GM23338 (cell line): ENCODE results near the gene RAB33B. TPM values are rescaled to one million over a fixed set of nuclear protein-coding genes. Genes with fewer than 3 reads are reported as not detected.

Experiments used
- ATAC-seq: fragments of 200-7000 bp; cut with Tn5 transposase; 3 replicates; pipeline ENCODE4 v1.9.1; 2020
- DNase-seq: peaks from one replicate; pipeline ENCODE4 v3.0.0-alpha.2; 2015; ENCODE audit warnings: low spot score
- H2AFZ ChIP-seq: fragments of 200-600 bp; sonication (generic); 2 replicates; pipeline ENCODE4 v1.8.0; 2016; ENCODE audit warnings: antibody characterized with exemption, mild to moderate bottlenecking, moderate library complexity
- H3F3A ChIP-seq: fragments of 200-600 bp; sonication (generic); replicated peaks from 2 replicates; pipeline ENCODE4 v1.8.0; 2017; ENCODE audit warnings: antibody characterized with exemption, mixed run types, low read depth
- H3K27ac ChIP-seq: fragments of 200-600 bp; sonication (generic); 2 replicates; pipeline ENCODE4 v1.6.1; 2016; ENCODE audit warnings: low read depth
- H3K27me3 ChIP-seq: fragments of 200-600 bp; sonication (generic); 2 replicates; pipeline ENCODE4 v1.8.0; 2016; ENCODE audit warnings: mild to moderate bottlenecking, mixed run types, moderate library complexity; ENCODE audit not compliant: insufficient read depth
- H3K36me3 ChIP-seq: fragments of 200-600 bp; sonication (generic); 2 replicates; pipeline ENCODE4 v1.8.0; 2016; ENCODE audit warnings: mild to moderate bottlenecking; ENCODE audit not compliant: insufficient read depth
- H3K4me1 ChIP-seq: fragments of 200-600 bp; sonication (generic); 2 replicates; pipeline ENCODE4 v1.8.0; 2016; ENCODE audit warnings: mild to moderate bottlenecking, moderate library complexity; ENCODE audit not compliant: insufficient read depth
- H3K4me2 ChIP-seq: fragments of 200-600 bp; sonication (generic); 2 replicates; pipeline ENCODE4 v1.7.1; 2017; ENCODE audit warnings: mixed run types
- H3K4me3 ChIP-seq: fragments of 200-600 bp; sonication (generic); 2 replicates; pipeline ENCODE4 v1.6.1; 2016; ENCODE audit warnings: mixed run types
- H3K79me2 ChIP-seq: fragments of 200-600 bp; sonication (generic); replicated peaks from 2 replicates; pipeline ENCODE4 v1.8.0; 2017; ENCODE audit warnings: mild to moderate bottlenecking; ENCODE audit not compliant: insufficient read depth
- H3K9me2 ChIP-seq: fragments of 200-600 bp; sonication (generic); 2 replicates; pipeline ENCODE4 v1.8.0; 2017; ENCODE audit not compliant: insufficient read depth
- H4K20me1 ChIP-seq: fragments of 200-600 bp; sonication (generic); replicated peaks from 2 replicates; pipeline ENCODE4 v1.8.0; 2017; ENCODE audit warnings: mild to moderate bottlenecking; ENCODE audit not compliant: insufficient read depth
- H3K27ac Mint-ChIP-seq: 2 replicates; pipeline ENCODE4 v1.8.0; 2020; ENCODE audit warnings: inconsistent platforms, mild to moderate bottlenecking, moderate library complexity, mixed read lengths
- H3K27me3 Mint-ChIP-seq: 3 replicates; pipeline ENCODE4 v1.8.0; 2022; ENCODE audit warnings: low read depth, mild to moderate bottlenecking, moderate library complexity, mixed read lengths, inconsistent platforms; ENCODE audit not compliant: insufficient read depth, poor library complexity
- H3K36me3 Mint-ChIP-seq: 3 replicates; pipeline ENCODE4 v1.8.0; 2021; ENCODE audit warnings: low read depth, mild to moderate bottlenecking, inconsistent platforms, moderate library complexity, mixed read lengths
- H3K4me1 Mint-ChIP-seq: 3 replicates; pipeline ENCODE4 v1.8.0; 2020; ENCODE audit warnings: mild to moderate bottlenecking, inconsistent platforms, mixed read lengths
- H3K4me3 Mint-ChIP-seq: 3 replicates; pipeline ENCODE4 v1.8.0; 2021; ENCODE audit warnings: moderate library complexity, mild to moderate bottlenecking, inconsistent platforms, mixed read lengths
- H3K9me3 Mint-ChIP-seq: 3 replicates; pipeline ENCODE4 v1.8.0; 2020; ENCODE audit warnings: moderate library complexity, mild to moderate bottlenecking, inconsistent platforms, mixed read lengths
- EZH2phosphoT487 ChIP-seq: fragments of 200-600 bp; sonication (generic); IDR thresholded peaks from one replicate; pipeline ENCODE4 v1.8.1; 2018; ENCODE audit warnings: antibody characterized with exemption; ENCODE audit not compliant: unreplicated experiment
- JUNB ChIP-seq: IDR thresholded peaks from one replicate; pipeline ENCODE4 v1.6.1; 2016; ENCODE audit warnings: antibody characterized with exemption; ENCODE audit not compliant: unreplicated experiment
- polyA plus RNA-seq: library from polyadenylated mRNA; unstranded; fragments of >200 nt; fragmentation: Nextera tagmentation; extraction: Ambion mirVana; gene quantifications from 2 replicates; pipeline ENCODE4 v1.2.1, GENCODE V29; 2016
- total RNA-seq: library from RNA; depleted of rRNA; stranded (reverse); fragments of >200 nt; shearing (Covaris generic); gene quantifications from 2 replicates; pipeline ENCODE4 v1.2.3, GENCODE V29; 2014
- TF ChIP-seq, protein P1 (sequence below): fragments of 250-450 bp; sonication (Bioruptor Pico); IDR thresholded peaks from 2 replicates; pipeline ENCODE4 v1.5.0; 2020; ENCODE audit warnings: mild to moderate bottlenecking, moderate library complexity
- TF ChIP-seq, protein P2 (sequence below): IDR thresholded peaks from 2 replicates; pipeline ENCODE4 v1.6.1; 2016; ENCODE audit warnings: antibody characterized with exemption
- TF ChIP-seq, protein P3 (sequence below), 2 experiments: fragments of 200-600 bp in 1 of 2; sonication (generic) in 1 of 2; conservative IDR thresholded peaks; 2 replicates each; pipeline versions ENCODE4 v1.5.1 to v1.6.1; 2016 to 2017; ENCODE audit warnings: antibody characterized with exemption in 2 of 2, low read depth in 2 of 2, mild to moderate bottlenecking in 2 of 2, moderate library complexity in 1 of 2

Gene RAB33B
- total and polyA plus RNA-seq, 2 experiments from 2014 or later: 9.9 to 17.5 TPM

DNA sequence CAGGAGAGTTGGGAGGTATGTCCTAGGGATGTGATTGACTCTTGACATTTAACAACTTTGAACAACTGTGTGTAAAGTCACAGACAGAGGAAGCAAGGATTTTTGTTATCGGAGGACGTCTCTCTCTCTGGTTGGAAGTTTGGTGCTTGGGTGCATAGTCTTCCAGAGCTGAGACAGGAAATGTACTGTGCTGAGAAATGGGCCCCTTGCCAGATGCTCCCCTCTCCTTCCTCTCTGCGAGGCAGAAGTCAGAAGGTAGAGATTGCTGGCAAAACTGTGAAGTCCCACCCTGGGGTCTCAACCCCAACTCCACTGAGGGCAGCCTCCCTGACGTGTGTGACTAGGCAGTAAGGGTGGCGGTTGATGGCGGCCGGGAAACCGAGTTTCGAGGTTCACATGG lies 52.9 kb downstream of the RAB33B start (continued):
- TF ChIP-seq, protein P1, sequence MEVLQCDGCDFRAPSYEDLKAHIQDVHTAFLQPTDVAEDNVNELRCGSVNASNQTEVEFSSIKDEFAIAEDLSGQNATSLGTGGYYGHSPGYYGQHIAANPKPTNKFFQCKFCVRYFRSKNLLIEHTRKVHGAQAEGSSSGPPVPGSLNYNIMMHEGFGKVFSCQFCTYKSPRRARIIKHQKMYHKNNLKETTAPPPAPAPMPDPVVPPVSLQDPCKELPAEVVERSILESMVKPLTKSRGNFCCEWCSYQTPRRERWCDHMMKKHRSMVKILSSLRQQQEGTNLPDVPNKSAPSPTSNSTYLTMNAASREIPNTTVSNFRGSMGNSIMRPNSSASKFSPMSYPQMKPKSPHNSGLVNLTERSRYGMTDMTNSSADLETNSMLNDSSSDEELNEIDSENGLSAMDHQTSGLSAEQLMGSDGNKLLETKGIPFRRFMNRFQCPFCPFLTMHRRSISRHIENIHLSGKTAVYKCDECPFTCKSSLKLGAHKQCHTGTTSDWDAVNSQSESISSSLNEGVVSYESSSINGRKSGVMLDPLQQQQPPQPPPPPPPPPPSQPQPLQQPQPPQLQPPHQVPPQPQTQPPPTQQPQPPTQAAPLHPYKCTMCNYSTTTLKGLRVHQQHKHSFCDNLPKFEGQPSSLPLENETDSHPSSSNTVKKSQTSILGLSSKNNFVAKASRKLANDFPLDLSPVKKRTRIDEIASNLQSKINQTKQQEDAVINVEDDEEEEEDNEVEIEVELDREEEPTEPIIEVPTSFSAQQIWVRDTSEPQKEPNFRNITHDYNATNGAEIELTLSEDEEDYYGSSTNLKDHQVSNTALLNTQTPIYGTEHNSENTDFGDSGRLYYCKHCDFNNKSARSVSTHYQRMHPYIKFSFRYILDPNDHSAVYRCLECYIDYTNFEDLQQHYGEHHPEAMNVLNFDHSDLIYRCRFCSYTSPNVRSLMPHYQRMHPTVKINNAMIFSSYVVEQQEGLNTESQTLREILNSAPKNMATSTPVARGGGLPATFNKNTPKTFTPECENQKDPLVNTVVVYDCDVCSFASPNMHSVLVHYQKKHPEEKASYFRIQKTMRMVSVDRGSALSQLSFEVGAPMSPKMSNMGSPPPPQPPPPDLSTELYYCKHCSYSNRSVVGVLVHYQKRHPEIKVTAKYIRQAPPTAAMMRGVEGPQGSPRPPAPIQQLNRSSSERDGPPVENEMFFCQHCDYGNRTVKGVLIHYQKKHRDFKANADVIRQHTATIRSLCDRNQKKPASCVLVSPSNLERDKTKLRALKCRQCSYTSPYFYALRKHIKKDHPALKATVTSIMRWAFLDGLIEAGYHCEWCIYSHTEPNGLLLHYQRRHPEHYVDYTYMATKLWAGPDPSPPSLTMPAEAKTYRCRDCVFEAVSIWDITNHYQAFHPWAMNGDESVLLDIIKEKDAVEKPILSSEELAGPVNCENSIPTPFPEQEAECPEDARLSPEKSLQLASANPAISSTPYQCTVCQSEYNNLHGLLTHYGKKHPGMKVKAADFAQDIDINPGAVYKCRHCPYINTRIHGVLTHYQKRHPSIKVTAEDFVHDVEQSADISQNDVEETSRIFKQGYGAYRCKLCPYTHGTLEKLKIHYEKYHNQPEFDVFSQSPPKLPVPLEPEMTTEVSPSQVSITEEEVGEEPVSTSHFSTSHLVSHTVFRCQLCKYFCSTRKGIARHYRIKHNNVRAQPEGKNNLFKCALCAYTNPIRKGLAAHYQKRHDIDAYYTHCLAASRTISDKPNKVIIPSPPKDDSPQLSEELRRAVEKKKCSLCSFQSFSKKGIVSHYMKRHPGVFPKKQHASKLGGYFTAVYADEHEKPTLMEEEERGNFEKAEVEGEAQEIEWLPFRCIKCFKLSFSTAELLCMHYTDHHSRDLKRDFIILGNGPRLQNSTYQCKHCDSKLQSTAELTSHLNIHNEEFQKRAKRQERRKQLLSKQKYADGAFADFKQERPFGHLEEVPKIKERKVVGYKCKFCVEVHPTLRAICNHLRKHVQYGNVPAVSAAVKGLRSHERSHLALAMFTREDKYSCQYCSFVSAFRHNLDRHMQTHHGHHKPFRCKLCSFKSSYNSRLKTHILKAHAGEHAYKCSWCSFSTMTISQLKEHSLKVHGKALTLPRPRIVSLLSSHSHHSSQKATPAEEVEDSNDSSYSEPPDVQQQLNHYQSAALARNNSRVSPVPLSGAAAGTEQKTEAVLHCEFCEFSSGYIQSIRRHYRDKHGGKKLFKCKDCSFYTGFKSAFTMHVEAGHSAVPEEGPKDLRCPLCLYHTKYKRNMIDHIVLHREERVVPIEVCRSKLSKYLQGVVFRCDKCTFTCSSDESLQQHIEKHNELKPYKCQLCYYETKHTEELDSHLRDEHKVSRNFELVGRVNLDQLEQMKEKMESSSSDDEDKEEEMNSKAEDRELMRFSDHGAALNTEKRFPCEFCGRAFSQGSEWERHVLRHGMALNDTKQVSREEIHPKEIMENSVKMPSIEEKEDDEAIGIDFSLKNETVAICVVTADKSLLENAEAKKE (CRISPR knock-in tag): no peak
- TF ChIP-seq, protein P2, sequence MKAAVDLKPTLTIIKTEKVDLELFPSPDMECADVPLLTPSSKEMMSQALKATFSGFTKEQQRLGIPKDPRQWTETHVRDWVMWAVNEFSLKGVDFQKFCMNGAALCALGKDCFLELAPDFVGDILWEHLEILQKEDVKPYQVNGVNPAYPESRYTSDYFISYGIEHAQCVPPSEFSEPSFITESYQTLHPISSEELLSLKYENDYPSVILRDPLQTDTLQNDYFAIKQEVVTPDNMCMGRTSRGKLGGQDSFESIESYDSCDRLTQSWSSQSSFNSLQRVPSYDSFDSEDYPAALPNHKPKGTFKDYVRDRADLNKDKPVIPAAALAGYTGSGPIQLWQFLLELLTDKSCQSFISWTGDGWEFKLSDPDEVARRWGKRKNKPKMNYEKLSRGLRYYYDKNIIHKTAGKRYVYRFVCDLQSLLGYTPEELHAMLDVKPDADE: no peak
- TF ChIP-seq JUNB (no peak), EZH2phosphoT487 (no peak)
- TF ChIP-seq, protein P3, sequence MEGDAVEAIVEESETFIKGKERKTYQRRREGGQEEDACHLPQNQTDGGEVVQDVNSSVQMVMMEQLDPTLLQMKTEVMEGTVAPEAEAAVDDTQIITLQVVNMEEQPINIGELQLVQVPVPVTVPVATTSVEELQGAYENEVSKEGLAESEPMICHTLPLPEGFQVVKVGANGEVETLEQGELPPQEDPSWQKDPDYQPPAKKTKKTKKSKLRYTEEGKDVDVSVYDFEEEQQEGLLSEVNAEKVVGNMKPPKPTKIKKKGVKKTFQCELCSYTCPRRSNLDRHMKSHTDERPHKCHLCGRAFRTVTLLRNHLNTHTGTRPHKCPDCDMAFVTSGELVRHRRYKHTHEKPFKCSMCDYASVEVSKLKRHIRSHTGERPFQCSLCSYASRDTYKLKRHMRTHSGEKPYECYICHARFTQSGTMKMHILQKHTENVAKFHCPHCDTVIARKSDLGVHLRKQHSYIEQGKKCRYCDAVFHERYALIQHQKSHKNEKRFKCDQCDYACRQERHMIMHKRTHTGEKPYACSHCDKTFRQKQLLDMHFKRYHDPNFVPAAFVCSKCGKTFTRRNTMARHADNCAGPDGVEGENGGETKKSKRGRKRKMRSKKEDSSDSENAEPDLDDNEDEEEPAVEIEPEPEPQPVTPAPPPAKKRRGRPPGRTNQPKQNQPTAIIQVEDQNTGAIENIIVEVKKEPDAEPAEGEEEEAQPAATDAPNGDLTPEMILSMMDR (conservative IDR thresholded peaks at IDR 0.05; ENCODE audit: low read depth in 2 of 2): no peak

DNA sequence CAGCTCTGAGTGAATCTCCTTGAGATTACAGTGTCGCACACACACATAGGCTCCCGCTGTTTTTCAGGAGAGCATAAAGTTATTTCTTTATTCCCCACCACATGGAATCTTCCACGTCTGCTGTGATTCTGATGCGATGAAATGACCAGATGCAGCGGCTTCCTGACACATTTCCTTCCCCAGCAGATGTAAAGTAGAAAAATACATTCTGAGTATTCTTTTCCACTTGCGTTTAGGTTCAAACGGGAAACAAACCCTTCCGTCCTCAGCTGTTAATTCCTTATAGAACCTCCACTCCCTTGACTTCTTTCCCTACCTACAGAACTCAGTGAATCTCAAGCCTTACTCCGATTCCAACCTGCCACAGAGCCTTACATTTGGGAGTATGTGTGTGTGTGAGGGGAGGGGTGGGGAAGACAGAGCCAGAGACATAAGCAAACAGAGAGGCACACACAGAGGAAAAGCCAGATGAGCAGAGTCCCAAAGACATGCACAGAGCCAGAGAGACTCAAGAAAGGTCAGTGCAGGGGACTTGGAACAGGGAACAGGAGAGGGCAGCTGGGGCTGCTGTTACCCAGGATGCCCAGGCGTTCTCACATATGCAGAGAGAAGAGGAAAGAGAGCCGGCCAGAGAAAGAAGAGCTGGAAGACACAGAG lies 54.8 kb downstream of the RAB33B start:
- no peak overlapping the region for H3K4me3 Mint-ChIP-seq
- Histone ChIP-seq H3K27me3 (no peaks in the 10 kb centered on the region), H4K20me1 (no peaks in the 10 kb centered on the region), H2AFZ (no peak overlapping the region), H3K4me1 (0 out of 2 replicates have a peak, but pooled peaks cover 3% of the 10 kb centered on the region), H3K9me2 (no peaks in the 10 kb centered on the region), H3K4me3 (no peak overlapping the region), H3K4me2 (no peak overlapping the region), H3K36me3 (no peaks in the 10 kb centered on the region), H3K79me2 (no peaks in the 10 kb centered on the region), H3K27ac (no peak overlapping the region), H3F3A (no peaks in the 10 kb centered on the region)
- H3K27ac Mint-ChIP-seq: no peak overlapping the region
- H3K27me3 Mint-ChIP-seq: peaks cover 6% of the 10 kb centered on the region
- H3K9me3 Mint-ChIP-seq: no peaks in the 10 kb centered on the region
- DNase-seq (no peak), ATAC-seq (peak; percentile 35)
- TF ChIP-seq, protein P1 (CRISPR knock-in tag): no peak
- peaks cover 23% of the 10 kb centered on the region for H3K4me1 Mint-ChIP-seq
- no peaks in the 10 kb centered on the region for H3K36me3 Mint-ChIP-seq
